IMR-90 (cell line): Measurements from ENCODE around the gene ZNFX1. TPM values are rescaled to one million over a fixed set of nuclear protein-coding genes. Genes with fewer than 3 reads are reported as not detected.

ENCODE experiments used
- ATAC-seq: fragments of 200-7000 bp; cut with Tn5 transposase; 2 replicates; pipeline ENCODE4 v1.9.1; 2020; ENCODE audit warnings: low read depth, mild to moderate bottlenecking, moderate library complexity
- BruUV-seq: library from RNA; stranded (reverse); fragments of 400-500 nt; replicated peaks from 2 replicates; lab custom pipeline; 2021; lab: Mats Ljungman, UMichigan
- CTCF ChIA-PET: fragments of 300-600 bp; formaldehyde crosslinking; extraction: SDS; loops from one replicate; lab custom pipeline; 2021; ENCODE audit warnings: antibody characterized with exemption; lab: Yijun Ruan, JAX
- POLR2A ChIA-PET: fragments of 300-600 bp; sonication (Branson Sonifier 250); formaldehyde crosslinking; loops from one replicate; lab custom pipeline; 2022; ENCODE audit warnings: antibody characterized with exemption; ENCODE audit not compliant: unreplicated experiment; lab: Charles Lee
- DNase-seq: peaks from one replicate; pipeline ENCODE4 v3.0.0; 2013
- H2AFZ ChIP-seq: replicated peaks from 2 replicates; pipeline ENCODE3; 2013; ENCODE audit warnings: low read length, mild to moderate bottlenecking; ENCODE audit not compliant: poor library complexity
- H2AK5ac ChIP-seq: 2 replicates; pipeline ENCODE4 v1.6.1; 2013; ENCODE audit warnings: low read depth, low read length, inconsistent platforms
- H2AK9ac ChIP-seq: replicated peaks from 2 replicates; pipeline ENCODE3; 2013; ENCODE audit warnings: mild to moderate bottlenecking, low read depth, low read length, moderate library complexity; ENCODE audit not compliant: poor library complexity
- H2BK120ac ChIP-seq: 2 replicates; pipeline ENCODE4 v1.6.1; 2013; ENCODE audit warnings: low read depth, low read length, inconsistent platforms
- H2BK15ac ChIP-seq: 3 replicates; pipeline ENCODE4 v1.6.1; 2013; ENCODE audit warnings: low read depth, low read length, inconsistent platforms
- H2BK20ac ChIP-seq: 2 replicates; pipeline ENCODE4 v1.6.1; 2013; ENCODE audit warnings: low read depth, mild to moderate bottlenecking, inconsistent platforms, low read length, moderate library complexity
- H2BK5ac ChIP-seq: 2 replicates; pipeline ENCODE4 v1.6.1; 2013; ENCODE audit warnings: mild to moderate bottlenecking, low read depth, low read length, inconsistent platforms; ENCODE audit not compliant: poor library complexity, severe bottlenecking
- H3K14ac ChIP-seq: replicated peaks from 2 replicates; pipeline ENCODE4 v1.6.1; 2013; ENCODE audit warnings: low read depth, low read length, inconsistent platforms
- H3K18ac ChIP-seq: 2 replicates; pipeline ENCODE4 v1.6.1; 2013; ENCODE audit warnings: low read depth, low read length, control low read depth
- H3K23ac ChIP-seq: 2 replicates; pipeline ENCODE4 v1.6.1; 2013; ENCODE audit warnings: low read depth, low read length, inconsistent platforms
- H3K27ac ChIP-seq: 2 replicates; pipeline ENCODE4 v1.5.1; 2013; ENCODE audit warnings: mild to moderate bottlenecking, control low read depth, low read length; ENCODE audit not compliant: insufficient read depth
- H3K27me3 ChIP-seq: 2 replicates; pipeline ENCODE4 v1.6.1; 2013; ENCODE audit warnings: low read length; ENCODE audit not compliant: control insufficient read depth, insufficient read depth
- H3K36me3 ChIP-seq: 2 replicates; pipeline ENCODE4 v1.6.1; 2013; ENCODE audit warnings: low read length, mixed read lengths; ENCODE audit not compliant: control insufficient read depth, insufficient read depth
- H3K4ac ChIP-seq: 2 replicates; pipeline ENCODE4 v1.6.1; 2013; ENCODE audit warnings: low read depth, low read length, inconsistent platforms
- H3K4me1 ChIP-seq: 2 replicates; pipeline ENCODE4 v1.6.1; 2013; ENCODE audit warnings: low read length, mixed read lengths; ENCODE audit not compliant: control insufficient read depth, insufficient read depth
- H3K4me2 ChIP-seq: 2 replicates; pipeline ENCODE4 v1.6.1; 2013; ENCODE audit warnings: low read depth, mild to moderate bottlenecking, control low read depth, low read length, moderate library complexity
- H3K4me3 ChIP-seq: 2 replicates; pipeline ENCODE4 v1.5.1; 2013; ENCODE audit warnings: low read depth, mild to moderate bottlenecking, control low read depth, low read length, moderate library complexity; ENCODE audit not compliant: insufficient read depth
- H3K56ac ChIP-seq: 2 replicates; pipeline ENCODE4 v1.6.1; 2013; ENCODE audit warnings: low read length, inconsistent platforms; ENCODE audit not compliant: insufficient read depth; ENCODE audit errors: extremely low read depth
- H3K79me1 ChIP-seq, 2 experiments: 2 replicates each; pipeline ENCODE4 v1.6.1; 2013; ENCODE audit warnings: low read length in 2 of 2, inconsistent platforms in 1 of 2, low read depth in 1 of 2
- H3K9ac ChIP-seq: 2 replicates; pipeline ENCODE4 v1.6.1; 2013; ENCODE audit warnings: low read depth, low read length, control low read depth
- H3K9me1 ChIP-seq: 2 replicates; pipeline ENCODE4 v1.6.1; 2013; ENCODE audit warnings: low read length, inconsistent platforms; ENCODE audit not compliant: insufficient read depth
- H3K9me3 ChIP-seq: 2 replicates; pipeline ENCODE4 v1.6.1; 2013; ENCODE audit warnings: low read length; ENCODE audit not compliant: control insufficient read depth, insufficient read depth
- H4K20me1 ChIP-seq: 2 replicates; pipeline ENCODE4 v1.6.1; 2013; ENCODE audit warnings: low read length, inconsistent platforms; ENCODE audit not compliant: insufficient read depth
- H4K5ac ChIP-seq: 2 replicates; pipeline ENCODE4 v1.6.1; 2013; ENCODE audit warnings: mild to moderate bottlenecking, low read depth, low read length, control low read depth
- H4K8ac ChIP-seq, 2 experiments: 2 replicates each; pipeline ENCODE4 v1.6.1; 2013; ENCODE audit warnings: low read depth in 2 of 2, low read length in 2 of 2, control low read depth in 1 of 2, inconsistent platforms in 1 of 2
- H4K91ac ChIP-seq: 2 replicates; pipeline ENCODE4 v1.6.1; 2013; ENCODE audit warnings: low read depth, low read length, inconsistent platforms; ENCODE audit not compliant: insufficient read depth
- CHD1 ChIP-seq: IDR thresholded peaks from 2 replicates; pipeline ENCODE4 v1.6.1; 2012; ENCODE audit warnings: low read depth, low read length, improper control_type of control experiment
- CTCF ChIP-seq: conservative IDR thresholded peaks from 2 replicates; pipeline ENCODE4 v1.5.1; 2012; ENCODE audit warnings: mild to moderate bottlenecking, low read depth, low read length, improper control_type of control experiment
- FOS ChIP-seq: fragments of 150-350 bp; IDR thresholded peaks from 2 replicates; pipeline ENCODE4 v1.6.1; 2016; ENCODE audit warnings: low read depth, low read length
- MAZ ChIP-seq: IDR thresholded peaks from 2 replicates; pipeline ENCODE4 v1.6.1; 2012; ENCODE audit warnings: low read depth, mild to moderate bottlenecking, low read length, improper control_type of control experiment, moderate library complexity, borderline replicate concordance
- MXI1 ChIP-seq: IDR thresholded peaks from 2 replicates; pipeline ENCODE4 v1.6.1; 2012; ENCODE audit warnings: low read depth, mild to moderate bottlenecking, low read length, moderate library complexity, borderline replicate concordance
- POLR2A ChIP-seq: IDR thresholded peaks from 2 replicates; pipeline ENCODE4 v1.6.1; 2012; ENCODE audit warnings: mild to moderate bottlenecking, low read depth, low read length
- RAD21 ChIP-seq: IDR thresholded peaks from 2 replicates; pipeline ENCODE4 v1.6.1; 2012; ENCODE audit warnings: low read length, improper control_type of control experiment
- WGBS, 2 experiments: methylation state at CpG; one replicate each; pipeline versions ENCODE4 v1.1.5 to v1.1.7; 2013; ENCODE audit warnings: missing lambda C conversion rate in 2 of 2; ENCODE audit not compliant: insufficient read length in 1 of 2; ENCODE audit errors: extremely low coverage in 2 of 2; 5-methylcytosine and 5-hydroxymethylcytosine counted together
- dilution Hi-C: fragments of 300-500 bp; cut with HindIII; formaldehyde crosslinking; loops from one replicate; pipeline ENCODE4 v1.14.3; 2018; ENCODE audit warnings: low sequenced_read_pairs; ENCODE audit not compliant: unreplicated experiment
- in situ Hi-C: fragments of 300-500 bp; cut with MboI; formaldehyde crosslinking; loops from 3 replicates; pipeline ENCODE4 v1.14.3; 2019; ENCODE audit warnings: low sequenced_read_pairs, inconsistent platforms, mixed read lengths
- intact Hi-C: fragments of 100-400 bp; cut with micrococcal nuclease; formaldehyde crosslinking; loops from 2 replicates; pipeline ENCODE4 v1.10.0; 2022
- polyA plus RNA-seq, 3 experiments: library from polyadenylated mRNA; depleted of rRNA; stranded (reverse); fragments of >200 nt; gene quantifications; 2 replicates each; pipeline ENCODE4 v1.2.3, GENCODE V29; 2012; ENCODE audit warnings: low replicate concordance in 1 of 3
- total RNA-seq: library from RNA; depleted of rRNA; stranded (reverse); fragments of >200 nt; gene quantifications from 2 replicates; pipeline ENCODE4 v1.2.3, GENCODE V29; 2012
- TF ChIP-seq, protein P1 (sequence below): fragments of 150-350 bp; IDR thresholded peaks from 2 replicates; pipeline ENCODE4 v1.6.1; 2017; ENCODE audit warnings: mild to moderate bottlenecking, antibody characterized with exemption, low read length, low read depth

The ZNFX1 gene
- total and polyA plus RNA-seq, 2 of the 4 experiments (the other 2 are of a cell fraction), result 10.9 to 60.9 TPM

GRCh38 chr20:49230561-49231133 is 47.2 kb downstream of the ZNFX1 start:
- intact Hi-C loops, result no loop called here
- H3K9ac ChIP-seq, result no peak overlapping the region
- no peak overlapping the region for H2BK5ac ChIP-seq
- H3K27ac ChIP-seq, result no peak overlapping the region
- no peaks in the 10 kb centered on the region for H3K9me1 ChIP-seq
- H2AFZ ChIP-seq, result no peak overlapping the region
- no peak overlapping the region for H2BK15ac ChIP-seq
- in situ Hi-C loops, result no loop called here
- H2AK9ac ChIP-seq, result no peak overlapping the region
- no peaks in the 10 kb centered on the region for H3K9me3 ChIP-seq
- H4K8ac ChIP-seq, result no peak overlapping the region
- peaks cover 3% of the 10 kb centered on the region; the same call in 1 of the 2 replicates for H3K4me1 ChIP-seq
- BruUV-seq, result no TSS peak
- ChIA-PET CTCF (no interaction called here), POLR2A (interaction anchor here (0.6 kb wide), 1 partner anchor 7 kb away, joined by 3 read pairs; no protein-coding TSS in a partner anchor)
- H3K79me1 ChIP-seq, result no peaks in the 10 kb centered on the region; a peak in 1 of 4 replicates
- no peak overlapping the region for H3K4ac ChIP-seq
- H4K20me1 ChIP-seq, result no peaks in the 10 kb centered on the region
- no peak overlapping the region for H2BK20ac ChIP-seq
- no peak overlapping the region for H3K18ac ChIP-seq
- H3K27me3 ChIP-seq, result no peaks in the 10 kb centered on the region
- H3K4me3 ChIP-seq, result no peak overlapping the region
- no peak overlapping the region for H4K5ac ChIP-seq
- H2AK5ac ChIP-seq, result no peak overlapping the region
- no CpG with 5 or more reads among the region's 8 CpGs for WGBS, 2 experiments
- H4K91ac ChIP-seq, result no peak overlapping the region
- H3K14ac ChIP-seq, result no peak overlapping the region
- H3K23ac ChIP-seq, result no peak overlapping the region
- H3K56ac ChIP-seq, result no peak overlapping the region
- H3K4me2 ChIP-seq, result no peak overlapping the region
- H3K36me3 ChIP-seq, result peaks cover 62% of the 10 kb centered on the region
- no peak overlapping the region for H2BK120ac ChIP-seq
- DNase-seq (peak; percentile 16), ATAC-seq (peak; percentile 75)
- dilution Hi-C loops, result no loop called here
- TF ChIP-seq MXI1, result no peak
- no peak for TF ChIP-seq CHD1
- TF ChIP-seq FOS, result no peak
- TF ChIP-seq, protein P1, sequence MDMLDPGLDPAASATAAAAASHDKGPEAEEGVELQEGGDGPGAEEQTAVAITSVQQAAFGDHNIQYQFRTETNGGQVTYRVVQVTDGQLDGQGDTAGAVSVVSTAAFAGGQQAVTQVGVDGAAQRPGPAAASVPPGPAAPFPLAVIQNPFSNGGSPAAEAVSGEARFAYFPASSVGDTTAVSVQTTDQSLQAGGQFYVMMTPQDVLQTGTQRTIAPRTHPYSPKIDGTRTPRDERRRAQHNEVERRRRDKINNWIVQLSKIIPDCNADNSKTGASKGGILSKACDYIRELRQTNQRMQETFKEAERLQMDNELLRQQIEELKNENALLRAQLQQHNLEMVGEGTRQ, result no peak
- no peak for TF ChIP-seq MAZ
- no peak for TF ChIP-seq POLR2A
- TF ChIP-seq CTCF, result no peak
- TF ChIP-seq RAD21, result no peak
